ENCODE results near the gene SFMBT1.

Gene SFMBT1

GRCh38 chr3:52860424-52860768 is 185.5 kb downstream of the SFMBT1 start:
- H3K4me2 ChIP-seq (ENCODE audit: insufficient read depth, low read length) = no peak overlapping the region
- H2AFZ ChIP-seq (ENCODE audit: low read depth, low read length) = no peak overlapping the region
- no peaks in the 10 kb centered on the region for H3K36me3 ChIP-seq (ENCODE audit: insufficient read depth, low read length)
- no peak overlapping the region for H3K9ac ChIP-seq (ENCODE audit: low read depth, low read length)
- no peak for TF ChIP-seq CTCF (IDR thresholded peaks at IDR 0.05; ENCODE audit: borderline replicate concordance, extremely low read depth, low read length, poor library complexity, severe bottlenecking)
- TF ChIP-seq EZH2 (IDR thresholded peaks at IDR 0.05; ENCODE audit: borderline replicate concordance, low read depth, low read length, severe bottlenecking) = no peak
- no peaks in the 10 kb centered on the region for H3K4me1 ChIP-seq (ENCODE audit: insufficient read depth, low read length)
- H3K27me3 ChIP-seq (ENCODE audit: insufficient read depth, low read length, poor library complexity) = no peaks in the 10 kb centered on the region
- H3K27ac ChIP-seq (ENCODE audit: low read length) = no peak overlapping the region
- H3K79me2 ChIP-seq (ENCODE audit: insufficient read depth, low read length) = no peaks in the 10 kb centered on the region
- peaks cover 12% of the 10 kb centered on the region; the same call in 1 of the 2 replicates for H4K20me1 ChIP-seq (ENCODE audit: insufficient read depth, low read length)
- no peaks in the 10 kb centered on the region for H3K9me3 ChIP-seq (ENCODE audit: insufficient read depth, low read length, severe bottlenecking)
- DNase-seq = no peak
- no peak for ATAC-seq (ENCODE audit: insufficient read depth, low read depth)
- no peak overlapping the region for H3K4me3 ChIP-seq (ENCODE audit: low read depth in 1 of 2, low read length in 2 of 2)

GRCh38 chr3:52859686-52860423 is 186.0 kb downstream of the SFMBT1 start:
- ATAC-seq (ENCODE audit: insufficient read depth, low read depth) = no peak
- H3K4me3 ChIP-seq (ENCODE audit: low read depth in 1 of 2, low read length in 2 of 2) = no peak overlapping the region
- no peak overlapping the region for H3K4me2 ChIP-seq (ENCODE audit: insufficient read depth, low read length)
- H3K9me3 ChIP-seq (ENCODE audit: insufficient read depth, low read length, severe bottlenecking) = no peaks in the 10 kb centered on the region
- no peaks in the 10 kb centered on the region for H3K79me2 ChIP-seq (ENCODE audit: insufficient read depth, low read length)
- H3K4me1 ChIP-seq (ENCODE audit: insufficient read depth, low read length) = no peaks in the 10 kb centered on the region
- no peaks in the 10 kb centered on the region for H3K27me3 ChIP-seq (ENCODE audit: insufficient read depth, low read length, poor library complexity)
- H4K20me1 ChIP-seq (ENCODE audit: insufficient read depth, low read length) = peaks cover 12% of the 10 kb centered on the region; the same call in 1 of the 2 replicates
- no peak for DNase-seq
- no peak overlapping the region for H3K9ac ChIP-seq (ENCODE audit: low read depth, low read length)
- TF ChIP-seq CTCF (IDR thresholded peaks at IDR 0.05; ENCODE audit: borderline replicate concordance, extremely low read depth, low read length, poor library complexity, severe bottlenecking) = no peak
- no peak for TF ChIP-seq EZH2 (IDR thresholded peaks at IDR 0.05; ENCODE audit: borderline replicate concordance, low read depth, low read length, severe bottlenecking)
- H3K36me3 ChIP-seq (ENCODE audit: insufficient read depth, low read length) = no peaks in the 10 kb centered on the region
- no peak overlapping the region for H3K27ac ChIP-seq (ENCODE audit: low read length)
- no peak overlapping the region for H2AFZ ChIP-seq (ENCODE audit: low read depth, low read length)

- DNase-seq = no peak
- Histone ChIP-seq H3K4me1 (ENCODE audit: insufficient read depth, low read length) (no peaks in the 10 kb centered on the region), H3K9ac (ENCODE audit: low read depth, low read length) (no peak overlapping the region), H2AFZ (ENCODE audit: low read depth, low read length) (no peak overlapping the region), H4K20me1 (ENCODE audit: insufficient read depth, low read length) (peaks cover 12% of the 10 kb centered on the region; the same call in 1 of the 2 replicates), H3K4me2 (ENCODE audit: insufficient read depth, low read length) (no peak overlapping the region), H3K27me3 (ENCODE audit: insufficient read depth, low read length, poor library complexity) (no peaks in the 10 kb centered on the region), H3K27ac (ENCODE audit: low read length) (no peak overlapping the region), H3K79me2 (ENCODE audit: insufficient read depth, low read length) (no peaks in the 10 kb centered on the region), H3K9me3 (ENCODE audit: insufficient read depth, low read length, severe bottlenecking) (no peaks in the 10 kb centered on the region), H3K36me3 (ENCODE audit: insufficient read depth, low read length) (no peaks in the 10 kb centered on the region), H3K4me3 (ENCODE audit: low read depth in 1 of 2, low read length in 2 of 2) (no peak overlapping the region)
- TF ChIP-seq CTCF (IDR thresholded peaks at IDR 0.05; ENCODE audit: borderline replicate concordance, extremely low read depth, low read length, poor library complexity, severe bottlenecking) (no peak), EZH2 (IDR thresholded peaks at IDR 0.05; ENCODE audit: borderline replicate concordance, low read depth, low read length, severe bottlenecking) (no peak)
- ATAC-seq (ENCODE audit: insufficient read depth, low read depth) = no peak
Measured at GRCh38 chr3:52857864-52858263, 188.0 kb downstream of the SFMBT1 start.

Measured in DND-41 (cell line).